IPS DF 4.7 (cell line): ENCODE results near the gene KIAA1328.
"Not testable (repeated sequence)": the region's sequence is repeated elsewhere in the genome, so short reads cannot be mapped to it uniquely, and the experiment has no call there.

Experiments used
- DNase-seq: peaks from one replicate; pipeline ENCODE4 v3.0.0-alpha.2; 2013; ENCODE audit warnings: low spot score; ENCODE audit errors: extremely low read depth

Gene KIAA1328

DNA sequence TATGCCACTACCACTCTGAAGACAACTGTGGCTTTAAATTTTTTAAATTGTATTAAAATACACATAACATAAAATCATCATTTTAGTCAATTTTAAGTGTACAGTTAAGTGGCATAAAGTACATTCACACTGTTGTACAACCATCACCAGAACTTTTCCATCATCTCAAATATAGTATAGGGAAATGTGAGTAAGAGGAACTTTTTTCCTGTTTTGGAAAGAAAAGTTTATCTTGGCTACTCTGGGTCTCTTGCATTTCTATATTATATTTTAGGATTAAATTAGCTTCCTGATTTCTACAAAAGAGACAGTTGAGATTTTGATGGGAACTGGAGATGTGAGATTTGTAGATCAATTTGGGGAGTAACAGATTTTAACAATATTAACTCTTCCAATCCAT, 3.4 kb upstream of the KIAA1328 start:
- DNase-seq = no peak

DNA sequence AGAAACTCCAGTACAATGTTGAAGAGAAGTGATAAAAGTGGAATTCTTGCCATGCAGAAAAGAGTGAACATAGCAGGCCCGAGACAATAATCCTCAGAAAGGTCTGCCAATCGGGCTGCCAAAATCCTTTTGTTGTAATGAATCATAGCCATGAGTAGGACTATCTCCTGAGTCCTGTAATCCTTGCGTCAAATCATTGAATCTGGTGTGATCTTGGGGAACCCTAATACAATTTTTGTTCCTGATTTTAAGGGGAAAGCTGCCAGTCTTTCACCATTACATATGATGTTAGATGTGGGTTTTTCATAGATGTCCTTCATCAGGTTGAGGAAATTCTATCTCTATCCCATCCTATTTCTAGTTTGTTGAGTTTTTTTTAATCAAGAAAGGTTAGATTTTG, 2.4 kb upstream of the KIAA1328 start:
- DNase-seq = no peak

DNA sequence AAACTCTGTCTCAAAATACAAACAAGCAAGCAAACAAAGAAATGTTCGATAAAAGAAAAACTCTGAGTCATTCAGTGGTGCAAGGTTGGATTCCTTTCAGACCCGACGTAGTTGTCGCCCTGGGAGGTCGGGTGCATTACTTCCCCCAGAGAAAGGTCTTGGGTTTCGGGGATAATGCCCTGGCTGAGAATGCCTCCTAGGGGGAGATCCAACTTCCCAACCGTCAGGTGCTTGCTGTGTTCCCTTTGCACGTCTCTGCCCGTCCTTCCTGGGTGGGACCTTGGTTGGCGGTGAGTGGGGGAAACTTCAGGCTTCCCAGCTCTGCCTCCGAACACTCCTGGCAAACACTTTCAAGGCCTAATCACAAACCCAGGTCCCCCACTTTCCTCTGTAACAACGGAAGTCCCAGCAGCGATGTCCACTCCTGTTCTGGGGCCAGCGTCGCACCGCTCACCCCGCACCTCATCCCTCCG, 734 bp upstream of the KIAA1328 start:
- no peak for DNase-seq

DNA sequence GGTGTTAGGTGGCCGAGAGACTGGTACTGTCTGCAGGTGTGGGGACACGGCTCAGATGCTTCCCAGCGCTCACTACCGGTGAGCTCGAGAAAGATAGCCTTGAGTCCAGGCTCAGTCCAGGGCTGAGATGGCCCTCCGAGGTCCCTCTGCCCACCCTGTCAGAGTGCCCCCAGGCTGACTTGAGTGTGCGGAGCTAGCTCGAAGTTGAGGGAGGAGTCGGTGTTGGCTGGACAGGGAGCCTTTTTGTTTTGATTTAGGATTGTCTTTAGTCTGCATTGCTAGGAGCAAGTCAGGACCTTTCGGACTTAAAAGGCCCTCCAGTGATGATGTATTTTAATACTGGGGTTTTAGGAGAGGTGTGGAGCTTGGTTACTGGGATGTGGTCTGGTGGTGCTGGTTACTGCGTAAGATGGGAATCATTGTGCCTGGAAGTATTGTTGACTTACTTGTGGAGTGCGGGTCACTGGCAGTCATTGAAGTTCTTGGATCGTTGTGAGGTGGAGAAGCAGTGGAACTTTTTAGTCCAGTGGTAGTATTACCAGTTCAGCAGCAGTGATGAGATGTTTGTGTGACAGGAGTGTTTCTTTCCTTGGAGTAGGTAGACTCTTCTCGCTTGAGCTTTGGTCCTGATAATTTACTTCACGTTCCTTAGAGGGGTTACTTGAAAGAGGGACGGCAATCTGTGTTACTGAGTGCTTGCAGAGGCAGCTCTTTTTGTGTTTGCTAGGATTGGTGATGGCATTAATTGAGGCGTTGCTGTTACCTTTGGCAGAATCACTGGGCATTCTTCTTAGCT, 633 bp downstream of the KIAA1328 start:
- no peak for DNase-seq

DNA sequence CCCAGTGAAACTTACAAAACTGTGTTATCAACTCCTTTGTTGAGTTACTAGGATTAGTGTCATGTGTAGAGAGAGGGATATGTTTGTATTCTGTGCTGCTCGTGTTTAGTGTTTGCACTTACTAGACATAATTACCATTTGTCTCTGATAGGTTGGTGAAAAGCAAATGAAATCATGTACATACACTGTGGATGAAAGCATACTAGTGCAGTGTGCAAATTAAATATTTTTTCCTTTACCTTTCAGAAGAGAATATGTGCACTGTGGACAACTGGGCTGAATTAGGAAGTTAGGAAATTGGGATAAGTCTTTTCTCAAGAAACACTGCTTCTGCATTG, 1.2 kb downstream of the KIAA1328 start:
- DNase-seq = no peak

DNA sequence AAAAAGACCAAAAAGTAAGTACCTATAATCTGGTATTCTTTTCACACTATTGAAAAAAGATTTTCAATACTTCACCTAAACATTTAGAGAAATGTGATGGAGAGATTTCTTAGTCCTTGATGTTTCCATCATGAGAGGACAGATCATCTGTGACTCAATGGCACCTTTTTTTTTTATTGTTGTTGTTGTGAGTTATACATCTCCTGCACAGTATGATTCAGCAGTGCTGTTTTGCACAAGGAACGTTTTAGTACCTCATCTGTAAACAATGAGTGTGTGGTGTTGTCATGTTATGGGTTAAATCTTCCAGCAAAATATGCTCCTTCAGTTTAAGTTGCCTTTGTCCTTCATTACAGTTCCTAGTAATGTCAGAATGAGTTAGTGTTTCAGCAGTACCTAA, 2.2 kb downstream of the KIAA1328 start:
- DNase-seq = no peak

DNA sequence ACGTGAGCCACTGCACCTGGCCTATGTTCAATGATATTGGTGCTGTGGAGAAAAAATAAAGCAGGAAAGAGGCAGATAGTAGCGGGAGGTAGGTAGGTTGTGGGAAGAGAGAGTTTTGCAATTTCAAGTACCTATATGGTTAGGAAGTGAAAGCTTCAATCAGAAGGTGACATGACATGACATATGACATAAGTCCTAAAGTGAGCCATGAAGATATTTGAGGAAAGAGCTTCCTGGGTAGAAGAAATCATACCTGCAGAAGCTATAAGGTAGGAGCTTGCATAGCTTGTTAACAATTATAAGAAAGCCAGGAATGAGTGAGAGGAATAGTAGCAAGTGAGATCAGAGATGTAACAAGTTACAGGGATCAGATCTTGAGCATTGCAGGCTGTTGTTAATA, 4.2 kb downstream of the KIAA1328 start:
- no peak for DNase-seq

DNA sequence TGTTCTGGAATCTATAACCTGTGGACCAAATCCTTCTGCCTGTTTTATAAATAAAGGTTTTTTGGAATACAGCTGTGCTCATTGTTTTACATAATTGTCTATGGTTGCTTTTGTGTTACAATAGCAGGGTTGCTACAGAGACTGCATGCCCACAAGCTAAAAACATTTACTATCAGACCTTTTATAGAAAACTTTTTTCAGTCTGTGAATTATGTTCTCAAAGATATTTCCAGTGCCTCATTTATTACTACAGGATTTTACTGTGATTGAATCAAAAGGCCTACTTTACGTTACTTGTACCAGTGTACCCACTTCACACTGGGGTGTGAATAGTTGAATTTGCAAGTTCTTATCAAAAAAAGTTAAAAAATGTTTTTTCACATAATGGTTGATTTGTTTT, 7.0 kb downstream of the KIAA1328 start:
- DNase-seq = no peak

DNA sequence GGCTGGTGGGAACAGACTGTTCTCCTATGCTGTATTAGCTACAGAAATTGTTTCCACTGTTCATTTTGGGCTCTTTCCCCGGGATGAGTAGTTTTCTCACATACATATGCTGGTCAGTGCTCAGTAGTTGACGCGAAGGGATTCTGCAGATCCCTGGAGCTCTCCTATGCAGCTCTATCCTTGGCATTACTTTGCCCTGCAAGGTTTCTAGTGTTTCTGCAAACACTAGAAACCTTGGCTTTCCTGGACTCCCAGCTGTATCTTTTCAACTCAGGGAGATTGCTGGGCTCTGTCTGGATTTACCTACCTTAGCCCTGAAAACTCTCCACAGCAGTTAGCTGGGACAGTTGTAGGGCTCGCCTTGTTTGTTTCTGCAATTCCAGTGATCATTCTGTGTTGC, 10.9 kb downstream of the KIAA1328 start:
- no peak for DNase-seq

DNA sequence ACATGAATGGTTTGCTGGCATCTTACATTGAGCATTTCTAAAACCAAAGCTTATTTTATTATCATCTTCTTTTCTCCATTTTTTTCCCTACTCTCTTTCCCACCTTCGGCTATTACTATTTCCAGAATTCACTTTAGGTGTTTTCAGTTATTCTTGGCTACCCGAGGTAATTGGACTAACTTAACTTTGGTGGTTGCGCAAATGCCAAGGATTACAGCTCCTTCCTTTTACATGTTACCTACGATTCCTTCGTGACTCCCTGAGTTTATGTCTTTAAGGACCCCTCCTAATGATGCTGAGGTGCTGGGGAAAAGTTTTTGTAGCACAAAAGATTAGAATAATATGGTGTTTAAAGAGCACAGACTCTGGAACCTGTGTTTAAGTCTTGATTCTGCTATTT, 14.3 kb downstream of the KIAA1328 start:
- DNase-seq = no peak

DNA sequence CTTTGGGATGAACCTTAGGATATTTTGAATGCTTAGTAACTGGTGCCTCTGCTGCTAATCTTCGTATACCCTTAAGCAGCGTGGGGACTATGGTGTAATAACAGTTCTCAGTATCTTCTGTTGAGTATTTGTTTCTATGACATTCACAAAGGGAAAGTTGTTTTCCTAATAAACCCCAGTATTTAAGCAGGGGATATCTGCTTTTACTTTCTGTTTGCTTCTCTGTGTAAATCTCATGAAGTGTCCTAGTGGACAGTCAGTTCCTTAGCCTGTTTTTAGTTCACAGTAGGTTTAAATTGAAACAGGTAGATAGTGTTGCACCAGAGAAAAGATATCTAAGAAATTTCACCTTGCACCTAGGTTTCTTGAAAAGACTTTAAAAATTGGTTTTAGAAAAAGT, 14.9 kb downstream of the KIAA1328 start:
- no peak for DNase-seq

DNA sequence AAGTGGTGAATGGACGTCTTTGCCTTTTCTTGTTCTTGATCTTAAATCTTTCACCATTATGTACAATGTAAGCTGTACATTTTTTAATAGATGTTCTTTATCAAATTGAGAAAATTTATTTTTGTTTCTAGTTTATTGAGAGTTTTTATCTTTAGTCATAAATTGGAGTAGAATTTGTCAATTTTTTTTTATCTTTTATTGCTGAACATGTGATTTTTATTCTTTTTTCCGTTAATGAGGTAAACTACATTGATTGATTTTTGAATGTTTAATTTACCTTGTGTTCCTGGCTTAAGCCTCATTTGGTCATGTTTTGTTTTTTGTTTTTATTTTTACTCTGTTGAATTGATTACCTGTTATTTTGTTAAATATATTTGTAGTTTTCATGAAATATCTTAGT, 19.7 kb downstream of the KIAA1328 start:
- no peak for DNase-seq

DNA sequence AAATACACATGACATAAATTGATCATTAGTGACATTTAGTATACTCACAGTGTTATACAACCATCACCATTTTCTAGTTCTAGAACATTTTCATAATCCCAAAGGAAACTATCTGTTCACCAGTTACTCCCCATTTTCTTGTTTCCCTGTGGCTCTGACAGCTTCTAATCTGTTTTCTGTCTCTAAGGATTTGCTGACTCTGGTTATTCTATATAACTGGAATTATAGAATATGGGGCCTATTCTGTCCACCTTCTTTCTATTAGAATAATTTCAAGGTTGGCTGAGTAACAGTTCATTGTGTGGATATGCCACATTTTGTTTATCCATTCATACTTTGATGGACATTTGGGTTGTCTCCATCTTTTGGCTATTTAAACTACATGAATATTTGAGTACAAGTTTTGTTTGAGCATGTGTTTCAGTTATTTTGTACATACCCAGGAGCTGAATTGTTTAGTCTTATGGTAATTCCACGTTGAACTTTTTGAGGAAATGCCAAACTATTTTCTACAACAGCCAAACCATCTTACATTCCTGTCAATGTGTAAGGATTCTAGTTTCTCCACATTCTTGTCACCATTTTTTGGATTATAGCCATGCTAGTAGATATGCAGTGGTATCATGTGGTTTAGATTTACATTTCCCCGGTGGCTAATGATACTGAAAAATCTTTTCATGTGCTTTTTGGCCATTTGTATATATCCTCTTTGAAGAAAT, 20.5 kb downstream of the KIAA1328 start:
- DNase-seq = no peak

DNA sequence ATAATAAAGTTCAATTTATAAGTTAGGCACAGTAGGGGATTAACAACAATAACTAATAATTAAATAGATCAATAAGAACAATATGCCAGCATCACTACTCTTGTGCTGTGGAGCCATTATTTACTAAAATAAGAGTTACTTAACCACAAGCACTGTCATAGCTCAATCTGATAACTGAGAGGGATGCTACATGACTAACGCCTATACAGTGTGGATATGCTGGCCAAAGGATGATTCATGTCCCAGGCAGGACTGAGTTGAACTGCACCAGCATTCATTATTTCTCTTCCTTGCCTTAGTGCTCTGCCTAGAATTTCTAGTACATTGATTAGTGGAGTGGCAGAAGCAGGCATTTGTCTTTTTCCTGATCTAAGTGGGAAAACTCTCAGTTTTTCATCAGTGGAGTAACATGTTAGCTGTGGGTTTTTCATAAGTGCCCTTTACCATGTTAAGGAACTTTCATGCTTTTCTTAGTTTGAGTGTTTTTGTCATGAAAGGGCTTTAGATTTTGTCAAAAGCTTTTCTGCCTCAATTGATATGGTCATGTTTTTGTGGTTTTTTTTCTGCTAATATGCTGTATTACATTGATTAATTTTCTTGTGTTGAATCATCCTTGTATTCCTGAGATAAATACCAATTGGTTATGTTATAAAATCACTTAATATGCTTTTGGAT, 21.7 kb downstream of the KIAA1328 start:
- no peak for DNase-seq

DNA sequence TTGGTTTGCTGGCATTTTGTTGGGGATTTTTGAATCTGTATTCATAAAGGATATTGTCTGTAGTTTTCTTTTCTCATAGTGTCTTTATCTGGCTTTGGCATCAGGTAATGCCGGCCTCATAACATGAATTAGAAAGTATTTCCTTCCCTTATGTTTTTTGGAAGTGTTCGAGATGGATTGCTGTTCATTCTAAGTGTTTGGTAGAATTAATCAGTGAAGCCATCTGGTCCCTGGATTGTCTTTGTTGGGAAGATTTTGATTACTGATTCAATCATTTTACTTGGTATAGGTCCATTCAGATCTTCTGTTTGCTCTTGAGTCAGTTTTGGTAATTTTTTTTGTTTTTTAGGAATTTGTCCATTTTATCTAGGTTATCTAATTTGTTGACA, 22.3 kb downstream of the KIAA1328 start:
- no peak for DNase-seq

DNA sequence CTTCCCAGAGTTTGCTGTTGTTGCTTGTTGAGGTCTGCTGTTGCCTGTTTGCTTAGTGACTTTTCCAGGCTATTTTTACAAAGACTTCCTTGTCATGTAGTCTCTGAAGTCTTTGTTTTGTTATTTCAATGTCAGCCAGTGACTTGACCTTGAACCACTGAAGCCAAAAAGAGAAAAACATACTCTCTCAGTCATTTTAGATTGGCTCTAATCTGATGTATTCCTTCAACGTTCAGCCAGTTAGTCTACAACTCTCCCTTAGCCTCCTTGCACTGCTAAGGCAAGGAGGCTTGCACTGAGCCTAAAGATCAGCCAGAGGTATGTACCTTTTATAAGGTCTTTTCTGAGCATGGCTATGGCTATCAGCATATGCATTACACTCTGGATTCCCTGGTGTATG, 27.9 kb downstream of the KIAA1328 start:
- no peak for DNase-seq

DNA sequence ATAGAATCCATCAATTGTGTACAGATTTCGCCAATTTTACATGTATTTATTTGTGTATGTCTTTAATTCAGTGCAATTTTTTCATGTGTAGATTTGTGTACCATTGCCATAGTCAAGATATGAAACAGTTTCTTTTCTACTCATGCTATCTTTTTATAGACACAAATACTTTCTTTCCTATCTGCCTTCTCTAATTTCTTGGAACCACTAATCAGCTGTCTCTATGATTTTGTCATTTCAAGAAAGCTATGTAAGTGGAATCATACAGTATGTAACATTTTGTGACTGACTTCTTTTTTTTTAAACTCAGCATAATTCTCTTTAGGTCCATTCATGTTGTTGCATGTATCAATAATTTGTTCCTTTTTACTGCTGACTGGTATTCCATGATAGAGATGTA, 33.3 kb downstream of the KIAA1328 start:
- no peak for DNase-seq

DNA sequence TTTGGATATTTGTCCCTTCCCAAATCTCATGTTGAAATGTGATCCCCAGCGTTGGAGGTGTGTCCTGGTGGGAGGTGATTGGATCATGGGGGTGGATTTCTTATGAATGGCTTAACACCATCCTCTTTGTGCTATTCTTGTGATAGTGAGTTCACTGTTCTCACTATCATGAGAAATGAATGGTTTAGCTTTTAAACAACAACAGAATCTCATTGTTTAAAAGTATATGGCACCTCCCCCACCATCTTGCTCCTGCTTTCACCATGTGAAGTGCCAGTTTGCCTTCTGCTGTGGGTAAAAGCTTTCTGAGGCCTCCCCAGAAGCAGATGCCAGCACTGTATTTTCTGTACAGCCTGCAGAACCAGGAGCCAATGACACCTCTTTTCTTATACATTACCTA, 38.1 kb downstream of the KIAA1328 start:
- no peak for DNase-seq

DNA sequence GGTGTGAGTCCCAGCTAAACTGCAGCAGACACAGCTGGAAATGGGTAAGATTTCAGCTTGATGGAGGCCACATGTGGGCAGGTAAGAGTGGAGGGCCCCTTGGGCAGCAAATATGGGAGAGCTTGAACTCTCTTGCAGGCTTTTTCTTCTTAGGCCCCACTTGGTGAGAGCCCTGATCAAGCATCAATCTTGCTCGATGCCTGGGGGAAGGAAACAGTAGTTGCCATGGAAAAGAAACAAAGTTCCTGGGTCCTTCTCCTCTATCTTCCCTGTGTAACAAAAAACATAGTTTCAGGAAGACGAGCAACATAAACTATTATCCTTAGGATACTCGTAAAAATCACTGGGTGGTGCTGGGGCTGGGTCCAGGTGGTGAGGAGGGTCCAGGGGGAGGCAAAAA, 42.9 kb downstream of the KIAA1328 start:
- DNase-seq = no peak

DNA sequence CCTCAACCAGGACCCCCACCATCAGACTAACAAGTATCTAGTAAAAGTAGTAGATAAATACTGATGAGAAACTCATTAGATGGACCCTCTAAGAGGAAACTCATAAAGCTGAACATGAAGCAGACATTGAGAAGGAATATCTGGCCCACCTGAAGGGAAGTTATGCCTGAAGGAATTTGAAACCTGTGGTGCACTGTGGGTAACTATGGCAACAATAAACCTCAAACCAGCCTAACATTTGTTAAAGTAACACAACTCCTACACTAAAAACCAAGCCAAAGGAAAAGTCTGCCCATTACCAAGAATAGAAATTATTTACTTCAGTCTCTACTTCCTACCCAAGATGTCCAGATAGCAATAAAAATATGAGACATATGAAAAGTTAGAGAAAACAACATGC, 43.4 kb downstream of the KIAA1328 start:
- peak; percentile 7 for DNase-seq

DNA sequence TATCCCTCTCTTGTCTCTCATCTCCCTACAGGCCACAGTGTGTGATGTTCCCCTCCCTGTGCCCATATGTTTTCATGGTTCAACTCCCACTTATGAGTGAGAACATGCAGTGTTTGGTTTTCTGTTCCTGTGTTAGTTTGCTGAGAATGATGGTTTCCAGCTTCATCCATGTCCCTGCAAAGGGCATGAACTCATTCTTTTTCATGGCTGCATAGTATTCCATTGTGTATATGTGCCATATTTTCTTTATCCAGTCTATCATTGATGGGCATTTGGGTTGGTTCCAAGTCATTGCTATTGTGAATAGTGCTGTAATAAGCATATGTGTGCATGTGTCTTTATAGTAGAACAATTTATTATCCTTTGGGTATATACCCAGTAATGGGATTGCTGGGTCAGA, 44.9 kb downstream of the KIAA1328 start:
- not testable (repeated sequence) for DNase-seq

DNA sequence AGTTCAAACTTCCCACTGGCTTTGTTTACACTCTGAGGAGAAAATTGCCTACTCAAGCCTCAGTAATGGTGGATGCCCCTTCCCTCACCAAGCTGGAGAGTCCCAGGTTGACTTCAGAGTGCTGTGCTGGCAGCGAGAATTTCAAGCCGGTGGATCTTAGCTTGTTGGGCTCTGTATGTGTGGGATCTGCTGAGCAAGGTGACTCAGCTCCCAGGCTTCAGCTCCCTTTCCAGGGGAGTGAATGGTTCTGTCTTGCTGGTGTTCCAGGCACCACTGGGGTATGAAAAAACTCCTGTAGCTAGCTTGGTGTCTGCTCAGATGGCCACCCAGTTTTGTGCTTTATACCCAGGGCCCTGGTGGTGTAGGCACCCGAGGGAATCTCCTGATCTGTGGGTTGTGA, 50.9 kb downstream of the KIAA1328 start:
- DNase-seq = not testable (repeated sequence)

DNA sequence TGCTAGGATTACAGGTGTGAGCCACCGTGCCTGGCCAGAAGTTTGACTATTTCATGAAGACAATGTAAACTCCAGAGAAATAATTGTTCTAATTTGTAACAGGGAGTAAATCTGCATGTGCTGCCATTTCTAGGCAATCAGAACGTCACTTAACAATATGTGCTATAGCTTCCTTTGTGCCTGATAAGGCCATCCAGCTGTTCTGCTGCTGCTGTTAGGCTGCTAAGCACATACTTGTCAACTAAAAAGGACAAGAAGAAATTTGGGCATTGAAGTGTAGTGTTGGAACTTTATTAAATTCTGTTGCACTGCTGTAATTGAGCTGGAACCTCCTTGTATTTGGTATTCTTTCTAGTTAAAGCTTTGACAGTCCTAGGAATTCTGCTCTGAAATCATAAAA, 57.1 kb downstream of the KIAA1328 start:
- DNase-seq = no peak
